Measurements from ENCODE around the gene LHX3.
A peak's percentile ranks its signal among the peaks of the same experiment; 100 is the strongest.

The LHX3 gene

GRCh38 chr9:136180586-136180985 is 24.3 kb downstream of the LHX3 start:
- ATAC-seq, result no peak
- TF ChIP-seq ISL1 (CRISPR knock-in tag; IDR thresholded peaks at IDR 0.05), result no peak
- no peak for TF ChIP-seq CSRNP3 (CRISPR knock-in tag; IDR thresholded peaks at IDR 0.05)

- no peak for TF ChIP-seq GLIS3 (CRISPR knock-in tag; IDR thresholded peaks at IDR 0.05)
- TF ChIP-seq CSDC2 (CRISPR knock-in tag; IDR thresholded peaks at IDR 0.05), result no peak
- TF ChIP-seq ISL1 (CRISPR knock-in tag; IDR thresholded peaks at IDR 0.05), result no peak
- no peak for TF ChIP-seq CREB5 (CRISPR knock-in tag; IDR thresholded peaks at IDR 0.05; ENCODE audit: low read depth)
- TF ChIP-seq ZNF565 (CRISPR knock-in tag; conservative IDR thresholded peaks at IDR 0.05; ENCODE audit: low read depth), result no peak
- TF ChIP-seq ZNF8 (CRISPR knock-in tag; IDR thresholded peaks at IDR 0.05), result no peak
- TF ChIP-seq POU6F1 (CRISPR knock-in tag; IDR thresholded peaks at IDR 0.05; ENCODE audit: borderline replicate concordance, low read depth), result no peak
- no peak for TF ChIP-seq ARNTL (CRISPR knock-in tag; IDR thresholded peaks at IDR 0.05; ENCODE audit: borderline replicate concordance, low read depth)
- no peak for TF ChIP-seq OSR1 (CRISPR knock-in tag; IDR thresholded peaks at IDR 0.05)
- no peak for TF ChIP-seq TSHZ2 (CRISPR knock-in tag; IDR thresholded peaks at IDR 0.05)
- TF ChIP-seq ZC3H10 (CRISPR knock-in tag; IDR thresholded peaks at IDR 0.05), result no peak
- TF ChIP-seq ZNF70 (CRISPR knock-in tag; IDR thresholded peaks at IDR 0.05), result no peak
- TF ChIP-seq BACH2 (CRISPR knock-in tag; IDR thresholded peaks at IDR 0.05; ENCODE audit: borderline replicate concordance), result no peak
- TF ChIP-seq RARB (CRISPR knock-in tag; IDR thresholded peaks at IDR 0.05), result no peak
- no peak for ATAC-seq
Observed at GRCh38 chr9:136179761-136180160, 25.2 kb downstream of the LHX3 start.

- no peak for TF ChIP-seq ZNF70 (CRISPR knock-in tag; IDR thresholded peaks at IDR 0.05)
- no peak for TF ChIP-seq ZFP30 (CRISPR knock-in tag; IDR thresholded peaks at IDR 0.05)
- TF ChIP-seq ARNTL (CRISPR knock-in tag; IDR thresholded peaks at IDR 0.05; ENCODE audit: borderline replicate concordance, low read depth), result no peak
- TF ChIP-seq TCF4 (CRISPR knock-in tag; IDR thresholded peaks at IDR 0.05; ENCODE audit: borderline replicate concordance), result no peak
- TF ChIP-seq RARB (CRISPR knock-in tag; IDR thresholded peaks at IDR 0.05), result no peak
- no peak; the same call in 2 of the 3 replicates for ATAC-seq
Observed at GRCh38 chr9:136179101-136179616, 25.8 kb downstream of the LHX3 start.

- TF ChIP-seq CSDC2 (CRISPR knock-in tag; IDR thresholded peaks at IDR 0.05) (no peak), PPARA (CRISPR knock-in tag; IDR thresholded peaks at IDR 0.05; ENCODE audit: borderline replicate concordance) (no peak), ZFP3 (CRISPR knock-in tag; IDR thresholded peaks at IDR 0.05) (no peak)
- peak; percentile 25 for ATAC-seq
Observed at GRCh38 chr9:136178773-136179075, 26.2 kb downstream of the LHX3 start.

- TF ChIP-seq CREB5 (CRISPR knock-in tag; IDR thresholded peaks at IDR 0.05; ENCODE audit: low read depth) (no peak), ISL1 (CRISPR knock-in tag; IDR thresholded peaks at IDR 0.05) (no peak)
- peak; percentile 55 for ATAC-seq
Observed at GRCh38 chr9:136178061-136178772, 26.7 kb downstream of the LHX3 start.
